ENCODE results near the gene MTFP1. TPM values are rescaled to one million over a fixed set of nuclear protein-coding genes. Genes with fewer than 3 reads are reported as not detected.

The MTFP1 gene
- total RNA-seq, 1 donor from 2014 or later, result 79.3 TPM

GRCh38 chr22:30424534-30425326 is 838 bp upstream of the MTFP1 start:
- DNase-seq, result peak; percentile 80
- H3K4me1 Mint-ChIP-seq, result peaks cover 59% of the 10 kb centered on the region
- H3K4me3 Mint-ChIP-seq, result peak overlapping the region; percentile 99
- H3K27ac Mint-ChIP-seq, result peak overlapping the region; percentile 99
- no peaks in the 10 kb centered on the region for H3K27me3 Mint-ChIP-seq
- peaks cover 58% of the 10 kb centered on the region for H3K36me3 Mint-ChIP-seq (ENCODE audit: low read depth)
- H3K9me3 Mint-ChIP-seq, result no peaks in the 10 kb centered on the region
- intact Hi-C loops (cut with micrococcal nuclease), result loop anchor here (1.0 to 10.0 kb wide), 10 partner anchors 27 to 1070 kb away; partner anchors contain the start of genes MORC2, NF2, SEC14L2 and SF3A1

DNA sequence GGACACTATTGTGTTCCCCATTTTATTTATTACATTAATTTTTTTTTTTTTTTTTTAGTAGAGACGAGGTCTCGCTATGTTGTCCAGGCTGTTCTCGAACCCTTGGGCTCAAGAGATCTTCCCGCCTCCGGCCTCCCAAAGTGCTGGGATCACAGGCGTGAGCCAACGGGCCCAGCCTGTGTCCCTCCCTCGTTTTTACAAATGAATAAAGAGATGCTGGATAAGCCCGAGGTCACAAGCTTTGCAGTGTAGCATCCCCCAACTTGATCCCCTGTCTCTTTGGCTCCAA is 297 bp upstream of the MTFP1 start:
- H3K4me1 Mint-ChIP-seq, result peaks cover 56% of the 10 kb centered on the region
- H3K36me3 Mint-ChIP-seq (ENCODE audit: low read depth), result peaks cover 55% of the 10 kb centered on the region
- H3K9me3 Mint-ChIP-seq, result no peaks in the 10 kb centered on the region
- peak overlapping the region; percentile 99 for H3K4me3 Mint-ChIP-seq
- DNase-seq, result no peak
- peak overlapping the region; percentile 98 for H3K27ac Mint-ChIP-seq
- intact Hi-C loops (cut with micrococcal nuclease), result loop anchor here (2.0 to 10.0 kb wide), 5 partner anchors 60 to 1070 kb away; partner anchors contain the start of genes NF2, SFI1, UQCR10 and ZMAT5
- H3K27me3 Mint-ChIP-seq, result no peaks in the 10 kb centered on the region

DNA sequence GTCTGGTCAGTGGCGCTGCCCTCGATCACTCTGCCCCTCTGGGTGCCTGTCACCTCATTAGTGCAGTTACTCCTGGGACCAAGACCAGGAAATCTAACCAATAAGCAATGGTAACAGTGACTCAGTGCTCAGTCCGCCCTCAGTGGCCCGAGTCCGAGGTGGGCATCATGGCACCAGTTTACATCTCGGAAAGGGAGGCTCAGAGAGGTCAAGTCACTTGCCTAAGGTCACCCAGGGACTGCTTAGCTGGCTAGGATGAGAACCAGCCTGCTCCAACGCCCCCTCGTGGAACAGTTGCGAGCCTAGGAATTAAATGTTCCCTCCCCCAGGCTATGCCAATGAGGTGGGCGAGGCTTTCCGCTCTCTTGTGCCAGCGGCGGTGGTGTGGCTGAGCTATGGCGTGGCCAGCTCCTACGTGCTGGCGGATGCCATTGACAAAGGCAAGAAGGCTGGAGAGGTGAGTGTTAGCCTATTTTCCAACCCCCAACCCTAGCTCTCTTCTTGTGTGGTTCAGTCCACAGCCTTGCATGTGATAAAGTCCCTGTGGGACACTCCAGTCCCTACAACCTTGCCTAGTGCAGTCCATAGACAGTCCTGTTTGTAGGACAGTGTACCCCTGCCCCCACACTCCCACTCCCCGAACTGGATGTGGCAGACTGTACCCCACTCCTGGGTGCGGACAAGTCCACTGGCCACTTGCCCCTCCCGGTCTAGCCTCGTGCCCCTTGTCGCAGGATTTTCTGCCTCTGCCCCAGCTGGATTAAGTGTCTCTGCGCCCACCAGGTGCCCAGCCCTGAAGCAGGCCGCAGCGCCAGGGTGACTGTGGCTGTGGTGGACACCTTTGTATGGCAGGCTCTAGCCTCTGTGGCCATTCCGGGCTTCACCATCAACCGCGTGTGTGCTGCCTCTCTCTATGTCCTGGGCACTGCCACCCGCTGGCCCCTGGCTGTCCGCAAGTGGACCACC is 1.1 kb downstream of the MTFP1 start:
- Mint-ChIP-seq H3K27me3 (no peaks in the 10 kb centered on the region), H3K4me1 (peaks cover 43% of the 10 kb centered on the region), H3K36me3 (ENCODE audit: low read depth) (peaks cover 45% of the 10 kb centered on the region), H3K27ac (peak overlapping the region; percentile 98), H3K9me3 (no peaks in the 10 kb centered on the region), H3K4me3 (peak overlapping the region; percentile 99)
- DNase-seq, result peak; percentile 95
- intact Hi-C loops (cut with micrococcal nuclease), result loop anchor here (1.0 to 10.0 kb wide), 8 partner anchors 9 to 1068 kb away; partner anchors contain the start of genes NF2, SFI1, UQCR10 and ZMAT5

GRCh38 chr22:30427871-30428270 is 2.3 kb downstream of the MTFP1 start:
- Mint-ChIP-seq H3K4me1 (peaks cover 32% of the 10 kb centered on the region), H3K27me3 (no peaks in the 10 kb centered on the region), H3K4me3 (no peak overlapping the region), H3K36me3 (ENCODE audit: low read depth) (peaks cover 33% of the 10 kb centered on the region), H3K9me3 (no peaks in the 10 kb centered on the region), H3K27ac (no peak overlapping the region)
- DNase-seq, result no peak
- intact Hi-C loops (cut with micrococcal nuclease), result loop anchor here (2.0 to 10.0 kb wide), 5 partner anchors 15 to 1067 kb away; partner anchors contain the start of genes NF2, SFI1, UQCR10 and ZMAT5

DNA sequence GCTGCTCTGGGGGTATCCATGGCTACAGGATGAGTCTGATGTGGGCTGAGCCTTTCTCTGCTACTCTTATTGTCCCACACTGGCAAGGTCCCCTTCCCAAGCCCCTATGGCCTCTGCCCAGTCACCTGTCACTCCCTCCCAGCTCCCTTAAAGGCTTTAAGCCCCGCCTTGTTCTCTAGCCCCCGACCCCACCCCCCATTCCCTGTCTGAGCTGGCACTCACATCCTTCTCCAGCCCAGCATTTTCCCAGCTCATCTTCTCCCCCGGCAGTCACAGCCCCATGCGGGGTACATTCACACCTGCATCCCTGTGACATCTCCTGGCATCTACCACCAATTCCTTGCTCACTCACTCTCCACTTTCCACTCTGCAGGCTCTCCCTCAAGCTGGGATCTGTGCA is 4.3 kb downstream of the MTFP1 start:
- no peaks in the 10 kb centered on the region for H3K27me3 Mint-ChIP-seq
- intact Hi-C loops (cut with micrococcal nuclease), result loop anchor here (10.0 kb wide), 4 partner anchors 235 to 1065 kb away; partner anchors contain the start of genes NF2, SFI1, UQCR10 and ZMAT5
- no peak overlapping the region for H3K27ac Mint-ChIP-seq
- no peak for DNase-seq
- peaks cover 30% of the 10 kb centered on the region for H3K4me1 Mint-ChIP-seq
- H3K4me3 Mint-ChIP-seq, result no peak overlapping the region
- peaks cover 4% of the 10 kb centered on the region for H3K9me3 Mint-ChIP-seq
- peaks cover 37% of the 10 kb centered on the region for H3K36me3 Mint-ChIP-seq (ENCODE audit: low read depth)

- H3K27ac Mint-ChIP-seq, result no peak overlapping the region
These were observed 5.4 kb downstream of the MTFP1 start for GRCh38 chr22:30430933-30431332.

DNA sequence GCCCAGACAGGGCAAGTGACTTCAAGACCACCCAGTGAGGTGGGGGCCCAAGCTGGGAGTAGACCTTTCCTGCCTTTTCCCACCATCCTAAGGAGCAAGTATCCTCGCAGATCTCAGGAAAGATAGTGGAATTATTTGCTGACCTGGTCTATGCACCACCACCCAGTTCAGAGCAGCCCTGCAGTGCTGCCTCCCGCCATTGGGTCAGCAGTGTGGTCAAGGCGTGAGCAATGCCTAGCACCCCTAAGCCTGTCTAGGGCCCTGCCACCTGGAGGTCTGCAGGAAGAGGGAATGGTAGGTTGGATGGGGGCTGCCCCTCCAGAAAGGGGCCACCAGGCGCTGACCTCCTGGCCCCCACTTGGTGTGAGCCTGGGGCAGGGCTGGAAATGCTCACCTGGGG is 6.5 kb downstream of the MTFP1 start:
- Mint-ChIP-seq H3K27me3 (no peaks in the 10 kb centered on the region), H3K36me3 (ENCODE audit: low read depth) (peaks cover 38% of the 10 kb centered on the region), H3K9me3 (peaks cover 19% of the 10 kb centered on the region), H3K4me3 (no peak overlapping the region), H3K27ac (no peak overlapping the region), H3K4me1 (peaks cover 25% of the 10 kb centered on the region)
- intact Hi-C loops (cut with micrococcal nuclease), result no loop called here
- DNase-seq, result no peak

More at GRCh38 chr22:30430933-30431332, 5.4 kb downstream of the MTFP1 start:
- no peak for DNase-seq
- H3K36me3 Mint-ChIP-seq (ENCODE audit: low read depth), result peaks cover 43% of the 10 kb centered on the region
- H3K27me3 Mint-ChIP-seq, result no peaks in the 10 kb centered on the region
- peaks cover 14% of the 10 kb centered on the region for H3K9me3 Mint-ChIP-seq
- intact Hi-C loops (cut with micrococcal nuclease), result no loop called here
- no peak overlapping the region for H3K4me3 Mint-ChIP-seq
- H3K4me1 Mint-ChIP-seq, result peaks cover 36% of the 10 kb centered on the region

DNA sequence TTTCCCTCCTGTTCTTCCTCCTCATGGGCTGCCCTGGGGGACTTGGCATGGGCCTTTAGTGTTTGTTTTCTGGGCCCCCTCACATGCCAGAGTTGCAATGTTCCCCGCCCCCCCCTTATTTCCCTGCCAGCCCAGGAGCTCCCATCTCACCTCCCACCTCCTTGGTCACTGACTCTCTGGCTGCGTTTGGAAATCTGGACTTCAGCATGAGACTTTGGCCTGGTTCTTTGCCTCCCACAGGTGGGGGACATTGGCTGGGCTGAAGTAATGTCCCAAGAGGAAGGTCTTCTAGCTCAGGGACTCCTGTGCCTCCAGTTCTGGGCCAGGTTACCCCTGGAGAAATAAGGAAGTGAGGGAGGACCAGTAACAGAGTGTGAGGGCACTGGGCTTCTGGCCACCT is 7.0 kb downstream of the MTFP1 start:
- intact Hi-C loops (cut with micrococcal nuclease), result no loop called here
- peaks cover 20% of the 10 kb centered on the region for H3K9me3 Mint-ChIP-seq
- H3K36me3 Mint-ChIP-seq (ENCODE audit: low read depth), result peaks cover 33% of the 10 kb centered on the region
- no peak overlapping the region for H3K4me3 Mint-ChIP-seq
- no peak for DNase-seq
- H3K27me3 Mint-ChIP-seq, result no peaks in the 10 kb centered on the region
- H3K27ac Mint-ChIP-seq, result no peak overlapping the region
- H3K4me1 Mint-ChIP-seq, result peaks cover 21% of the 10 kb centered on the region

DNA sequence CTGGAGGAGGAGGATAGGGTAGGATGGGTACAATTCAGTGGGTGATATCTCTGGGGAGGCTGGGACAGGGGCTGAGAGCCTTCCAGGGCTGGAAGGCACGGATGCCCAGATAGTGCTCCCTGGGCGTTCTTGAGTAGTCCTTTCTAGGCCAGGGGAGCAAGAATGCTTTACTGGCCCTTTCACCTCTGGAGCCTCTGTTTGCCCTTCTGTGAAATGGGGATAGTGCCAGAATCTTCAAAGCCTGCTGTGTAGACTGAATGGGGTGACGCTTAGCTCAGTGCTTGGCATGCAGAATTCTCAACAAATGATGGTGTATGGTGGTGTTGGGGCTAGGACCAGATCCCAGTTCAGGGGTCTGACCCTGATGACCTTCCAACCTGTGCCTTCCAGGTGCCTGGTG is 7.7 kb downstream of the MTFP1 start:
- DNase-seq, result no peak
- Mint-ChIP-seq H3K36me3 (ENCODE audit: low read depth) (peaks cover 28% of the 10 kb centered on the region), H3K9me3 (peaks cover 20% of the 10 kb centered on the region), H3K27me3 (peaks cover 1% of the 10 kb centered on the region), H3K4me1 (peaks cover 19% of the 10 kb centered on the region), H3K27ac (no peak overlapping the region), H3K4me3 (no peak overlapping the region)
- intact Hi-C loops (cut with micrococcal nuclease), result no loop called here

GRCh38 chr22:30433773-30434172 is 8.2 kb downstream of the MTFP1 start:
- no peak for DNase-seq
- Mint-ChIP-seq H3K27me3 (peaks cover 3% of the 10 kb centered on the region), H3K27ac (no peak overlapping the region), H3K4me3 (no peak overlapping the region), H3K36me3 (ENCODE audit: low read depth) (peaks cover 23% of the 10 kb centered on the region), H3K4me1 (peaks cover 19% of the 10 kb centered on the region), H3K9me3 (peaks cover 20% of the 10 kb centered on the region)
- intact Hi-C loops (cut with micrococcal nuclease), result no loop called here

GRCh38 chr22:30434843-30435242 is 9.3 kb downstream of the MTFP1 start:
- Mint-ChIP-seq H3K36me3 (ENCODE audit: low read depth) (peaks cover 20% of the 10 kb centered on the region), H3K27ac (peak overlapping the region; percentile 94), H3K9me3 (peaks cover 20% of the 10 kb centered on the region), H3K27me3 (peaks cover 3% of the 10 kb centered on the region), H3K4me3 (peak overlapping the region; percentile 41), H3K4me1 (peaks cover 19% of the 10 kb centered on the region)
- DNase-seq, result no peak
- intact Hi-C loops (cut with micrococcal nuclease), result loop anchor here (1.0 kb wide), 1 partner anchor 9 kb away; no protein-coding TSS in a partner anchor

DNA sequence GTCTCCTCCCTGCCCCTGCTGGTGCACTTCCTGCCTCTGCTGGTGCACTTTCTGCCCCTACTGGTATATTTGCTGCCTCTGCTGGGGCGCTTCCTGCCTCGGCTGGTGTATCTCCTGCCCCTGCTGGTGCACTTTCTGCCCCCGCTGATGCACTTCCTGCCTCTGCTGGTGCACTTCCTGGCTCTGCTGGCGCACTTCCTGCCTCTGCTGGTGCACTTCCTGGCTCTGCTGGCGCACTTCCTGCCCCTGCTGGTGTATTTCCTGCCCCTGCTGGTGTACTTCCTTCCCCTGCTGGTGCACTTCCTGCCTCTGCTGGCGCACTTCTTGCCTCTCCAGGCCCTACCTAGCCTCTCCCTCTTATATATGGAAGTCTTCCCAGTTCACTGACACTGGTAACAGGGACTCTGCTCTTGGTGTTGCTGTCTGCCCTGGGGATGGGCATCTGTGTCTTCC is 10.1 kb downstream of the MTFP1 start:
- H3K4me1 Mint-ChIP-seq, result peaks cover 21% of the 10 kb centered on the region
- intact Hi-C loops (cut with micrococcal nuclease), result loop anchor here (1.0 kb wide), 1 partner anchor 9 kb away; no protein-coding TSS in a partner anchor

GRCh38 chr22:30436196-30436595 is 10.6 kb downstream of the MTFP1 start:
- Mint-ChIP-seq H3K9me3 (peaks cover 20% of the 10 kb centered on the region), H3K27me3 (peaks cover 12% of the 10 kb centered on the region), H3K4me1 (peaks cover 24% of the 10 kb centered on the region), H3K27ac (peak overlapping the region; percentile 94), H3K4me3 (peak overlapping the region; percentile 79), H3K36me3 (ENCODE audit: low read depth) (peaks cover 18% of the 10 kb centered on the region)
- DNase-seq, result no peak
- intact Hi-C loops (cut with micrococcal nuclease), result no loop called here

More for the DNA sequence above, 10.1 kb downstream of the MTFP1 start:
- Mint-ChIP-seq H3K9me3 (peaks cover 20% of the 10 kb centered on the region), H3K36me3 (ENCODE audit: low read depth) (peaks cover 18% of the 10 kb centered on the region), H3K4me3 (peak overlapping the region; percentile 79), H3K27ac (peak overlapping the region; percentile 94), H3K27me3 (peaks cover 8% of the 10 kb centered on the region)
- DNase-seq, result peak; percentile 90

Measured in activated CD4-positive, alpha-beta T cell treated with anti-CD3 and anti-CD28 coated beads, Interleukin-2, amount 10 ng/mL, durations not matched to agents 24 days and 14 days (primary cell).